Glutamatergic neuron (in vitro differentiated cells): ENCODE measurements around the gene DDX51. TPM values are rescaled to one million over a fixed set of nuclear protein-coding genes. Genes with fewer than 3 reads are reported as not detected.

ENCODE experiments used
- DNase-seq: peaks from one replicate; pipeline ENCODE4 v3.0.0; 2022
- H3K27ac Mint-ChIP-seq: one replicate; pipeline ENCODE4 v1.8.0; 2020; ENCODE audit warnings: mild to moderate bottlenecking, mixed read lengths, inconsistent platforms; ENCODE audit not compliant: unreplicated experiment
- H3K27me3 Mint-ChIP-seq: one replicate; pipeline ENCODE4 v1.8.0; 2020; ENCODE audit warnings: mild to moderate bottlenecking, moderate library complexity, mixed read lengths, inconsistent platforms; ENCODE audit not compliant: unreplicated experiment
- H3K36me3 Mint-ChIP-seq: one replicate; pipeline ENCODE4 v1.8.0; 2020; ENCODE audit warnings: mild to moderate bottlenecking, mixed read lengths, inconsistent platforms; ENCODE audit not compliant: unreplicated experiment
- H3K4me1 Mint-ChIP-seq: one replicate; pipeline ENCODE4 v1.8.0; 2020; ENCODE audit warnings: mild to moderate bottlenecking, low read depth, mixed read lengths, inconsistent platforms; ENCODE audit not compliant: unreplicated experiment
- H3K4me3 Mint-ChIP-seq: one replicate; pipeline ENCODE4 v1.8.0; 2020; ENCODE audit warnings: mild to moderate bottlenecking, mixed read lengths, inconsistent platforms; ENCODE audit not compliant: unreplicated experiment
- H3K9me3 Mint-ChIP-seq: one replicate; pipeline ENCODE4 v1.8.0; 2020; ENCODE audit warnings: mild to moderate bottlenecking, moderate library complexity, mixed read lengths, inconsistent platforms; ENCODE audit not compliant: unreplicated experiment
- total RNA-seq: library from RNA; stranded (reverse); fragmentation: NEBNext Ultra II Directional; extraction: Animal tissue kit (Norgen Biotek cat#: 25700); gene quantifications from one replicate; pipeline ENCODE4 v1.2.1, GENCODE V29; 2021; ENCODE audit not compliant: unreplicated experiment
- TF ChIP-seq, protein P1 (sequence below): fragments of 200-600 bp; sonication (generic); IDR thresholded peaks from one replicate; pipeline ENCODE4 v1.5.0; 2021; ENCODE audit not compliant: partially characterized antibody, unreplicated experiment

Gene DDX51
- total RNA-seq, 1 donor from 2014 or later, result 24.9 TPM

DNA sequence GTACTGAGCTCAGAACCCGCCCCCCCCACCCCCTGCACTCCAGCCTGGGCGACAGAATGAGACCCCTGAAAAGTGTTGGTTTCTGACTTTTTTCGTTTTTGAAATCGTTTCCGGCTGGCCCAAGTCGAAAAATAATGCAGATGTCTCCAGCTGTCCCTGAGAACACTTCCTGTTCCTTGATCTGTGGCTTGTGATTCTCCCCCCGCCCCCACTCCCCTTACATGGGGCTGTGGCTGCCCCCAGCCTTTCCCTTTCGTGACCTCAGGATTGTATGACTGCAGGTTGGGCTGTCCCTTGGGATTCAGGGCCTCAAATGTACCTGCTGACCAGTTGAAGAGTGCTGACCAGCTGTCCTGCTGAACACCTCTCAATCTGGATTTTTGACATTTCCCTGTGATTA, 34.2 kb upstream of the DDX51 start:
- H3K27me3 Mint-ChIP-seq, result peaks cover 15% of the 10 kb centered on the region
- TF ChIP-seq, protein P1, sequence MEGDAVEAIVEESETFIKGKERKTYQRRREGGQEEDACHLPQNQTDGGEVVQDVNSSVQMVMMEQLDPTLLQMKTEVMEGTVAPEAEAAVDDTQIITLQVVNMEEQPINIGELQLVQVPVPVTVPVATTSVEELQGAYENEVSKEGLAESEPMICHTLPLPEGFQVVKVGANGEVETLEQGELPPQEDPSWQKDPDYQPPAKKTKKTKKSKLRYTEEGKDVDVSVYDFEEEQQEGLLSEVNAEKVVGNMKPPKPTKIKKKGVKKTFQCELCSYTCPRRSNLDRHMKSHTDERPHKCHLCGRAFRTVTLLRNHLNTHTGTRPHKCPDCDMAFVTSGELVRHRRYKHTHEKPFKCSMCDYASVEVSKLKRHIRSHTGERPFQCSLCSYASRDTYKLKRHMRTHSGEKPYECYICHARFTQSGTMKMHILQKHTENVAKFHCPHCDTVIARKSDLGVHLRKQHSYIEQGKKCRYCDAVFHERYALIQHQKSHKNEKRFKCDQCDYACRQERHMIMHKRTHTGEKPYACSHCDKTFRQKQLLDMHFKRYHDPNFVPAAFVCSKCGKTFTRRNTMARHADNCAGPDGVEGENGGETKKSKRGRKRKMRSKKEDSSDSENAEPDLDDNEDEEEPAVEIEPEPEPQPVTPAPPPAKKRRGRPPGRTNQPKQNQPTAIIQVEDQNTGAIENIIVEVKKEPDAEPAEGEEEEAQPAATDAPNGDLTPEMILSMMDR, result no peak
- peaks cover 18% of the 10 kb centered on the region for H3K4me1 Mint-ChIP-seq

DNA sequence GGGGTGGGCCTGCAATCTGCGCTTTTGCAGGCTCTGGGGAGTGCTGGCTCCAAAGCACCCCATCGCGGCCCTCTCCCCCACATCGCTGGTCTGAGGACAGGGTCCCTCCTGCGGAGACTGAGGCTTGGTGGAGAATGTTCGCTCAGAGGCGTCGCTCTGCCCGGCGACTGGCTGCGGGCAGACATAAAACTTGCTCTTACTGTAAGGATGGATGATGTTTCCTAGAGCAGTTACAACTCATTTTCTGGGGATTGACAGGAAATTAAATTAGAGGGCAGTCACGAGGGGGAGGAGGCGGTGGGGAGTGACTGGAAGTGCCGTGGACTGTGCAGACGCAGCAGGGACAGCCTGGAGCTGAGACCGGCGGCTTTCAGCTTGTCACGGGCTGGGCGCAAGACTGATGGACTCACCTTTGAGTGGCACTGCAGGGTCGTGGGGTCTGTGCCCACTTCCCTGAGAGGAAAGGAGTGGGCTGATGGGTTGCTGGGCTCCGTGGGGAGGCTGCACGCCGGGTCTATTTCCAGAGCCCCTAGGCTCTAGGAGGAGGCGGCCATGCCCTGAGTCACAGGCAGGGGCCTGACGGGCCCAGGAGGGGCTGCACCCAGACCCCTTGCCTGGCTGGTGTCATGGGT, 32.9 kb upstream of the DDX51 start:
- peaks cover 13% of the 10 kb centered on the region for H3K27me3 Mint-ChIP-seq
- H3K36me3 Mint-ChIP-seq, result no peaks in the 10 kb centered on the region
- peaks cover 18% of the 10 kb centered on the region for H3K4me1 Mint-ChIP-seq
- no peak overlapping the region for H3K4me3 Mint-ChIP-seq
- peaks cover 8% of the 10 kb centered on the region for H3K9me3 Mint-ChIP-seq
- no peak overlapping the region for H3K27ac Mint-ChIP-seq
- no peak for DNase-seq
- TF ChIP-seq, protein P1, result no peak

More for the DNA sequence above, 34.2 kb upstream of the DDX51 start:
- H3K36me3 Mint-ChIP-seq, result peaks cover 4% of the 10 kb centered on the region
- DNase-seq, result no peak
- H3K4me3 Mint-ChIP-seq, result no peak overlapping the region
- peaks cover 9% of the 10 kb centered on the region for H3K9me3 Mint-ChIP-seq
- no peak overlapping the region for H3K27ac Mint-ChIP-seq

DNA sequence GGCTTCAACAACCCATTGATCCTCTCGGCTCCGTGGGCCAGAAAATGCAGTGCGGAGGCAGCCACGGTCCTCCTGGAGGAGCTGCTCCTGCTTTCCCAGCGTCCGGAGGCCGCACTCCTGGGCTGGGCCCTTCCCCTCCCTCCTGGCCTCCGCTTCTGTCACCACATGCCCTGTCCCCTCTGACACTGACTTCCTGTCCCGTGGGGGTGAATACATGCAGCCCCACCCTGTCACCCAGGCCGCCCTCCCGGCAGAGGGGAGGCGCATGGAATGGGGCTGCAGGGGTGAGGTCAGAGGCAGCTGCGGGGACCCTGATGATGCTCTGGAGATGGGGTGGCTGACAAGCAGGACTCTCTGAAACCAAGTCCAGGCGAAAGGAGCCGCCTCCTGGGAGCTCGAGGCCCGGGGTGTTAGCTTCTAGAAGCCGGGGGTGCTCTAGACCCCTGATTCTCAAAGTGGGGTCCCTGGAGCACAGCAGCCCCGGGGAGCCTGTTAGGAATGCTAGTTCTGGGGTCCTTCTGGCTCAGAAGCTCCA, 32.3 kb upstream of the DDX51 start:
- Mint-ChIP-seq H3K4me1 (peaks cover 18% of the 10 kb centered on the region), H3K4me3 (no peak overlapping the region), H3K27me3 (peaks cover 13% of the 10 kb centered on the region), H3K9me3 (peaks cover 8% of the 10 kb centered on the region), H3K36me3 (no peaks in the 10 kb centered on the region), H3K27ac (no peak overlapping the region)
- no peak for DNase-seq
- TF ChIP-seq, protein P1, result no peak

DNA sequence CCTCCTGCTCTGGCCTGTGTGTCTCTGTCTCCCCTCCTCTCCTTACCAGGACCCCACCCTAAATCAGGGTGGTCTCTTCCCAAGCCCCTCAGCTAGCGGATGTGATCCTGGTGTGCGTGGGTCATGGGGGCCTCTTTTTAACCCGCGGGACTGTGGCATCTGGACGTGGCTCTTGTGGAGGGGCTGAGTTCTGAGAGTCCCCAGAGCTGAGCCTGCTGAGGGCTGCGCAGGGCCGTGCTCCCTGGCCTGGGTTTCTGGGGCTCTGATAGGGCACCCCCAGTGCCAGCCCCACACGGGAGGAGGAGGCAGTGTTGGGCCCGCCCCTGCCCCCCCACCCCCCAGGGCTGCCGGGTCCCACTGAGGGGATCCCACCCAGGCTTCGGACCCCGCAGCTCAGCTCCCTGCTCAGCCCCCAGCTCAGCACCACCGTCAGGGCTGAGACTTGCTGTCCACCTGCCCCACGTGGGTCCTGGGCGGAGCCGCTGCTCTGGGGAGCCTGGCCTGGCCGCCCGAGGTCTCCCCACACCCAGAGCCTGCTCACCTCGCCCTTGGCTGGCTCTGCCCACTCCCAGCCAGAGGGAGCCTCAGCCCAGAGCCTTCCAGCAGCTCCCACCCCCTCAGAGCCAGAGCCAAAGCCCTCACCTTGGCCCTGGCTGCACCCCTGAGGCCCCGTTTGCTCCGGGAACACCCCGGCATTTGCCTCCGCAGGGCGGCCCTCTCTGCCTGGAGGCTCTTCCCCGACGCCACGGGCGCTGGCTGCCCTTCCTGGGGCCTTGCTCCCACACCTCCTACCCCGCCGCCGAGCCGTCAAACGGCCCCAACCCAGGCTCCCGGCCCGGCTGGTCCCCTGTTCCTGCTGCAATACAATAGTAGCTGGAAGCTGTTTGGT, 31.6 kb upstream of the DDX51 start:
- Mint-ChIP-seq H3K27me3 (peaks cover 7% of the 10 kb centered on the region), H3K27ac (no peak overlapping the region), H3K36me3 (no peaks in the 10 kb centered on the region), H3K4me1 (peaks cover 12% of the 10 kb centered on the region), H3K4me3 (no peak overlapping the region), H3K9me3 (peaks cover 6% of the 10 kb centered on the region)
- TF ChIP-seq, protein P1, result no peak
- no peak for DNase-seq
